Large intestine (tissue), 12 donors: ENCODE results near the gene DOP1A. TPM values are rescaled to one million over a fixed set of nuclear protein-coding genes. Genes with fewer than 3 reads are reported as not detected.
A peak's percentile ranks its signal among the peaks of the same experiment; 100 is the strongest.

ENCODE experiments used
- DNase-seq, 2 donors: peaks; one replicate each; pipeline versions ENCODE4 v3.0.0 to v3.0.0-alpha.2; 2013
- H3K27ac ChIP-seq: one replicate; pipeline ENCODE4 v1.5.1; 2013; ENCODE audit warnings: low read length
- H3K27me3 ChIP-seq: 2 replicates; pipeline ENCODE4 v1.6.1; 2013; ENCODE audit warnings: low read length; ENCODE audit not compliant: control insufficient read depth, insufficient read depth
- H3K36me3 ChIP-seq: 2 replicates; pipeline ENCODE4 v1.6.1; 2013; ENCODE audit warnings: low read length; ENCODE audit not compliant: control insufficient read depth, insufficient read depth
- H3K4me1 ChIP-seq: one replicate; pipeline ENCODE4 v1.6.1; 2013; ENCODE audit warnings: low read length; ENCODE audit not compliant: control insufficient read depth, insufficient read depth
- H3K4me3 ChIP-seq: one replicate; pipeline ENCODE4 v1.5.1; 2013; ENCODE audit warnings: low read length
- H3K9me3 ChIP-seq: one replicate; pipeline ENCODE4 v1.6.1; 2013; ENCODE audit warnings: mild to moderate bottlenecking, low read depth, low read length, moderate library complexity; ENCODE audit not compliant: control insufficient read depth
- WGBS: methylation state at CpG from one replicate; pipeline ENCODE4 v1.1.5; 2013; ENCODE audit warnings: low lambda C conversion rate; ENCODE audit not compliant: insufficient coverage; 5-methylcytosine and 5-hydroxymethylcytosine counted together
- long read RNA-seq, 11 donors: transcript quantifications; one replicate each; lab custom pipeline, GENCODE V29; 2026
- polyA plus RNA-seq: library from polyadenylated mRNA; unstranded; fragments of 120-200 nt; gene quantifications from one replicate; pipeline ENCODE4 v1.2.1, GENCODE V29; 2013

DOP1A gene, protein sequence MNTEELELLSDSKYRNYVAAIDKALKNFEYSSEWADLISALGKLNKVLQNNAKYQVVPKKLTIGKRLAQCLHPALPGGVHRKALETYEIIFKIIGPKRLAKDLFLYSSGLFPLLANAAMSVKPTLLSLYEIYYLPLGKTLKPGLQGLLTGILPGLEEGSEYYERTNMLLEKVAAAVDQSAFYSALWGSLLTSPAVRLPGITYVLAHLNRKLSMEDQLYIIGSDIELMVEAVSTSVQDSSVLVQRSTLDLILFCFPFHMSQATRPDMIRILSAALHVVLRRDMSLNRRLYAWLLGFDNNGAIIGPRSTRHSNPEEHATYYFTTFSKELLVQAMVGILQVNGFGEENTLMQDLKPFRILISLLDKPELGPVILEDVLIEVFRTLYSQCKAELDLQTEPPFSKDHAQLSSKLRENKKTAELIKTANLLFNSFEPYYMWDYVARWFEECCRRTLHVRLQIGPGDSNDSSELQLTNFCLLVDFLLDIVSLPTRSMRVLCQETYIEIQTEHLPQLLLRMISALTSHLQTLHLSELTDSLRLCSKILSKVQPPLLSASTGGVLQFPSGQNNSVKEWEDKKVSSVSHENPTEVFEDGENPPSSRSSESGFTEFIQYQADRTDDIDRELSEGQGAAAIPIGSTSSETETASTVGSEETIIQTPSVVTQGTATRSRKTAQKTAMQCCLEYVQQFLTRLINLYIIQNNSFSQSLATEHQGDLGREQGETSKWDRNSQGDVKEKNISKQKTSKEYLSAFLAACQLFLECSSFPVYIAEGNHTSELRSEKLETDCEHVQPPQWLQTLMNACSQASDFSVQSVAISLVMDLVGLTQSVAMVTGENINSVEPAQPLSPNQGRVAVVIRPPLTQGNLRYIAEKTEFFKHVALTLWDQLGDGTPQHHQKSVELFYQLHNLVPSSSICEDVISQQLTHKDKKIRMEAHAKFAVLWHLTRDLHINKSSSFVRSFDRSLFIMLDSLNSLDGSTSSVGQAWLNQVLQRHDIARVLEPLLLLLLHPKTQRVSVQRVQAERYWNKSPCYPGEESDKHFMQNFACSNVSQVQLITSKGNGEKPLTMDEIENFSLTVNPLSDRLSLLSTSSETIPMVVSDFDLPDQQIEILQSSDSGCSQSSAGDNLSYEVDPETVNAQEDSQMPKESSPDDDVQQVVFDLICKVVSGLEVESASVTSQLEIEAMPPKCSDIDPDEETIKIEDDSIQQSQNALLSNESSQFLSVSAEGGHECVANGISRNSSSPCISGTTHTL (N-terminal part only)
- polyA plus RNA-seq: 31.3 TPM
- long read RNA-seq, donor 1: 0 reads
- long read RNA-seq, donor 2: 0 reads
- long read RNA-seq, donor 3, partial matches to known transcripts: 25 of 54 reads
- long read RNA-seq, donor 3, other reads (novel, unspliced or antisense): 29 of 54 reads
- long read RNA-seq, donor 4: 0 reads
- long read RNA-seq, donor 5, partial matches to known transcripts: 0 of 5 reads
- long read RNA-seq, donor 5, other reads (novel, unspliced or antisense): 5 of 5 reads
- long read RNA-seq, donor 6, partial matches to known transcripts: 42 of 42 reads
- long read RNA-seq, donor 6, other reads (novel, unspliced or antisense): 0 of 42 reads
- long read RNA-seq, donor 7: 0 reads
- long read RNA-seq, donor 8, partial matches to known transcripts: 16 of 16 reads
- long read RNA-seq, donor 8, other reads (novel, unspliced or antisense): 0 of 16 reads
- long read RNA-seq, donor 9, partial matches to known transcripts: 5 of 19 reads
- long read RNA-seq, donor 9, other reads (novel, unspliced or antisense): 14 of 19 reads
- long read RNA-seq, donor 10, partial matches to known transcripts: 17 of 37 reads
- long read RNA-seq, donor 10, other reads (novel, unspliced or antisense): 19 of 37 reads
- long read RNA-seq, donor 11, partial matches to known transcripts: 10 of 10 reads
- long read RNA-seq, donor 11, other reads (novel, unspliced or antisense): 0 of 10 reads

- Histone ChIP-seq H3K27ac (peak within 1 kb of the TSS; percentile 88), H3K9me3 (no peaks in the 10 kb centered on the region), H3K27me3 (no peaks in the 10 kb centered on the region), H3K4me3 (peak within 1 kb of the TSS; percentile 82), H3K36me3 (no peaks in the 10 kb centered on the region), H3K4me1 (peaks cover 4% of the 10 kb centered on the region)
- peak; percentile 95 for DNase-seq
- 0% methylated on average over 3 of the region's 78 CpGs for WGBS
These were observed at the start of gene DOP1A for GRCh38 chr6:83067448-83068439. DOP1A (plus strand) TSS chr6:83067671; CDS start chr6:83096978, 29,307 bp downstream.

DNA sequence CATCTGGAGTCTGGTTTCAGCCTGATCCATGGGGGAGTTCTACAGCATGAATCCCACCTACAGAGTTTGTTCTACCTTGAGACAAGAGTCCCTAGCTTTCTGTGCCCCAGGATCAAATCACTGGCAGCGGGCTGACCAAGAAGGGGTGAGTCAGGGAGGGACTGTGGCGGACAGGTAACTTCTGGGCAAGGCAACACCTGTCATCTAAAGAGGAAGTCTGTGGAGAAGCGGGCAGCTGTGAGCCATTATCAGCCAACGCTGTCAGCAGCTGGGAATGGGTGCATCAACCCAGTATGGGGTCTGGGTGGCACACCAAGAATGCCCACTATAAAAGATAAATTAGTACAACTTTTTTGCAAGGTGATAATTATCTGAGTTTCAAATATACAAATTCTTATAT lies 47.7 kb upstream of the DOP1A start:
- H3K36me3 ChIP-seq: peaks cover 11% of the 10 kb centered on the region

DNA sequence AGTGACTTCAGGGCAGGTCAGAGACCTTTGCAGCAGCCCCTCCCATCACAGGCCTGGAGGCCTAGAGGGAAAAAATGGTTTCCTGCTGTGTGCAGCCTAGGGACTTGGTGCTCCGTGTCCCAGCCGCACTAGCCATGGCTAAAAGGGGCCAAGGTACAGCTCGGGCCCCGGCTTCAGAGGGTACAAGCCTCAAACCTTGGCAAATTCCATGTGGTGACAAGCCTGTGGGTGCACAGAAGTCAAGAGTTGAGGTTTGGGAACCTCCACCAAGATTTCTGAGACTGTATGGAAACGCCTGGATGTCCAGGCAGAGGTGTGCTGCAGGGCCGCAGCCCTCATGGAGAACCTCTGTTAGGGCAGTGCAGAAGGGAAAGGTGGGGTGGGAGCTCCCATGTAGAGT lies 35.8 kb upstream of the DOP1A start:
- no CpG with 5 or more reads among the region's 6 CpGs for WGBS
- no peak overlapping the region for H3K4me3 ChIP-seq
- no peak for DNase-seq
- H3K9me3 ChIP-seq: peaks cover 12% of the 10 kb centered on the region
- H3K27ac ChIP-seq: no peak overlapping the region
- no peaks in the 10 kb centered on the region for H3K27me3 ChIP-seq
- H3K36me3 ChIP-seq: peaks cover 15% of the 10 kb centered on the region
- H3K4me1 ChIP-seq: no peaks in the 10 kb centered on the region

More for the DNA sequence above, 47.7 kb upstream of the DOP1A start:
- Histone ChIP-seq H3K9me3 (no peaks in the 10 kb centered on the region), H3K27ac (no peak overlapping the region), H3K4me3 (no peak overlapping the region), H3K27me3 (no peaks in the 10 kb centered on the region), H3K4me1 (no peaks in the 10 kb centered on the region)
- DNase-seq: no peak
- WGBS: no CpG with 5 or more reads among the region's 4 CpGs

DNA sequence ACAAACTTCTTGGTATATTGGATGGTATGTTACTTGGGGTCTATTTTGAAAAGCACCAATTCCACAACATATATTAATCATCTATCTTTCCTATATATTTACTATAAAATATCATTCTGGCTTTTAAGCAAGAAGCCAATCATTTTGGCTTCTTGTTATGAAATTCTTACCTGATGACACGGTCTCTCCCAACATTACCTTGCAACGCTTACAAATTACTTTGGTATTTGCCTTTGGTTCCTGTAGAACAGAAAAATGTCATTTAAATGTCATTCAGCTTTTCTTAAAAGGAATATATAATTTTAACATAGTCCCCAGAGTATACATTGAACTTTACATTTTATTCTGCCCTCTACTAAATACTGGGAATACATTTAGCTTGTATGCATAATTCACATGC lies 29.2 kb upstream of the DOP1A start:
- peaks cover 2% of the 10 kb centered on the region for H3K36me3 ChIP-seq
- no peaks in the 10 kb centered on the region for H3K4me1 ChIP-seq
- no peak for DNase-seq
- H3K27ac ChIP-seq: no peak overlapping the region
- no CpG with 5 or more reads among the region's 2 CpGs for WGBS
- no peaks in the 10 kb centered on the region for H3K27me3 ChIP-seq
- H3K4me3 ChIP-seq: no peak overlapping the region
- no peaks in the 10 kb centered on the region for H3K9me3 ChIP-seq

DNA sequence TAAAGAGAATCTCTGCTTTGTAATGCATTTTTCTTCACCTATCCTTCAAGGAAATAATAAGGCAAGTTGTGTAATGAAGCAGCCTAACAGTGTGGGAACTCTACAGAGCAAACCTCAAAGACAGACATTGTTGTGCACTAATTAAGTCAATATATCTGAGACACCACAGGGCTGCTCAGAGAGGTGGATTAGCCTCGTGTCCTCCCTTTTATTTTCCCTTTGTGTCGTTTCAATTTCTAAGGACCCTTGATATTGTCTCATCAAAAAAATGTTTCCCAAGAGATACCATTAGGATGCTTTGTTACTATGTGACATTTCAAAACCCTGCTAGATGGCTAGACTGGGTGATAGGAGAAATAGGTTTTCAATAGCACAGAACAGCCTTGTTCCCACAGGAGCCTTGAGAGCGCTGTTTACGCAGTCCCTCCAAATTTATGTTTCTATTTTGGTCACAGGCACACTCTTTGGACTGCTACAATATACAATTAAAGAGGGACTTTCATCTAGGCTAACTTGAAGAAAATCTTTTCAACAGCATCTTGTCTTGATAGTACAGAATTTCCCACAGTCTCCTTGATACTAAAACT lies 24.9 kb upstream of the DOP1A start:
- WGBS: no CpG with 5 or more reads among the region's 4 CpGs
- Histone ChIP-seq H3K27ac (no peak overlapping the region), H3K4me1 (no peaks in the 10 kb centered on the region), H3K36me3 (no peaks in the 10 kb centered on the region), H3K9me3 (no peaks in the 10 kb centered on the region), H3K27me3 (no peaks in the 10 kb centered on the region), H3K4me3 (no peak overlapping the region)
- no peak for DNase-seq

- H3K4me1 ChIP-seq: no peaks in the 10 kb centered on the region
- H3K4me3 ChIP-seq: no peak overlapping the region
- no peaks in the 10 kb centered on the region for H3K36me3 ChIP-seq
- H3K27ac ChIP-seq: no peak overlapping the region
- DNase-seq: no peak
- H3K27me3 ChIP-seq: no peaks in the 10 kb centered on the region
- no peaks in the 10 kb centered on the region for H3K9me3 ChIP-seq
- WGBS: 75% methylated on average over 2 of the region's 6 CpGs
These were observed 23.2 kb upstream of the DOP1A start for GRCh38 chr6:83044091-83044768.

- no peak overlapping the region for H3K4me3 ChIP-seq
- H3K36me3 ChIP-seq: peaks cover 5% of the 10 kb centered on the region
- H3K4me1 ChIP-seq: no peaks in the 10 kb centered on the region
- no peak for DNase-seq
- WGBS: 100% methylated on average over 1 of the region's 7 CpGs
- H3K27me3 ChIP-seq: no peaks in the 10 kb centered on the region
- H3K27ac ChIP-seq: no peak overlapping the region
- H3K9me3 ChIP-seq: no peaks in the 10 kb centered on the region
These were observed 20.3 kb upstream of the DOP1A start for GRCh38 chr6:83047065-83047754.
